Activated CD4-positive, alpha-beta memory T cell treated with anti-CD3 and anti-CD28 coated beads for 36 hours (primary cell): Measurements from ENCODE around the gene GSTM4. TPM values are rescaled to one million over a fixed set of nuclear protein-coding genes. Genes with fewer than 3 reads are reported as not detected.
"Not testable (repeated sequence)": the region's sequence is repeated elsewhere in the genome, so short reads cannot be mapped to it uniquely, and the experiment has no call there.

ENCODE experiments used
- CTCF ChIA-PET: fragments of 350-600 bp; sonication (Branson Sonifier 250); formaldehyde crosslinking; loops from one replicate; lab custom pipeline; 2021; ENCODE audit warnings: antibody characterized with exemption, inconsistent platforms; lab: Charles Lee
- POLR2A ChIA-PET: fragments of 350-600 bp; sonication (Branson Sonifier 250); formaldehyde crosslinking; loops from one replicate; lab custom pipeline; 2021; ENCODE audit warnings: antibody characterized with exemption; lab: Charles Lee
- DNase-seq: peaks from one replicate; pipeline ENCODE4 v3.0.0-alpha.2; 2020
- H3K27ac Mint-ChIP-seq: one replicate; pipeline ENCODE4 v1.8.0; 2021; ENCODE audit warnings: mixed read lengths
- H3K27me3 Mint-ChIP-seq: one replicate; pipeline ENCODE4 v1.8.0; 2021; ENCODE audit warnings: mixed read lengths
- H3K36me3 Mint-ChIP-seq: one replicate; pipeline ENCODE4 v1.8.0; 2021; ENCODE audit warnings: mixed read lengths
- H3K4me1 Mint-ChIP-seq: one replicate; pipeline ENCODE4 v1.8.0; 2021; ENCODE audit warnings: low read depth, mixed read lengths
- H3K4me3 Mint-ChIP-seq: one replicate; pipeline ENCODE4 v1.8.0; 2021; ENCODE audit warnings: mild to moderate bottlenecking, mixed read lengths
- H3K9me3 Mint-ChIP-seq: one replicate; pipeline ENCODE4 v1.8.0; 2021; ENCODE audit warnings: mixed read lengths
- intact Hi-C: fragments of 100-400 bp; cut with micrococcal nuclease; formaldehyde crosslinking; loops from one replicate; pipeline ENCODE4 v1.15.1; 2023
- total RNA-seq, 2 experiments: library from RNA; stranded (reverse); gene quantifications; one replicate each; pipeline ENCODE4 v1.2.3, GENCODE V29; 2021

GSTM4 gene
- total RNA-seq, 2 experiments from 2014 or later: 8.2 to 12.0 TPM

- H3K4me3 Mint-ChIP-seq, DNase-seq, POLR2A ChIA-PET, CTCF ChIA-PET, H3K9me3 Mint-ChIP-seq, H3K27ac Mint-ChIP-seq, intact Hi-C loops, H3K36me3 Mint-ChIP-seq, H3K4me1 Mint-ChIP-seq, H3K27me3 Mint-ChIP-seq: not testable (repeated sequence)
Measured at GRCh38 chr1:109694400-109694799, 38.5 kb downstream of the GSTM4 start.

- POLR2A ChIA-PET, DNase-seq: not testable (repeated sequence)
Measured at GRCh38 chr1:109695138-109695537, 39.2 kb downstream of the GSTM4 start.

GRCh38 chr1:109697066-109697465 lies 41.2 kb downstream of the GSTM4 start:
- Mint-ChIP-seq H3K27ac (no peak overlapping the region), H3K27me3 (no peaks in the 10 kb centered on the region), H3K4me1 (no peaks in the 10 kb centered on the region), H3K4me3 (no peak overlapping the region), H3K9me3 (no peaks in the 10 kb centered on the region), H3K36me3 (no peaks in the 10 kb centered on the region)
- ChIA-PET CTCF (no interaction called here), POLR2A (no interaction called here)
- intact Hi-C loops: no loop called here
- no peak for DNase-seq

More at GRCh38 chr1:109695138-109695537, 39.2 kb downstream of the GSTM4 start:
- H3K4me1 Mint-ChIP-seq, CTCF ChIA-PET, H3K27ac Mint-ChIP-seq, H3K27me3 Mint-ChIP-seq, H3K36me3 Mint-ChIP-seq, H3K4me3 Mint-ChIP-seq, H3K9me3 Mint-ChIP-seq, intact Hi-C loops: not testable (repeated sequence)

- POLR2A ChIA-PET, H3K9me3 Mint-ChIP-seq, H3K36me3 Mint-ChIP-seq, intact Hi-C loops, H3K27ac Mint-ChIP-seq, H3K4me3 Mint-ChIP-seq, H3K27me3 Mint-ChIP-seq, H3K4me1 Mint-ChIP-seq, CTCF ChIA-PET, DNase-seq: not testable (repeated sequence)
Measured at GRCh38 chr1:109697861-109698260, 42.0 kb downstream of the GSTM4 start.

GRCh38 chr1:109702940-109703339 lies 47.0 kb downstream of the GSTM4 start:
- H3K4me1 Mint-ChIP-seq, CTCF ChIA-PET, intact Hi-C loops, H3K4me3 Mint-ChIP-seq, H3K27me3 Mint-ChIP-seq, H3K27ac Mint-ChIP-seq, POLR2A ChIA-PET, DNase-seq, H3K36me3 Mint-ChIP-seq: not testable (repeated sequence)
- H3K9me3 Mint-ChIP-seq: peaks cover 12% of the 10 kb centered on the region

- ChIA-PET POLR2A (no interaction called here), CTCF (interaction anchor here (2.5 kb wide), 1 partner anchor 64 kb away, joined by 12 read pairs; no protein-coding TSS in a partner anchor)
- peaks cover 22% of the 10 kb centered on the region for H3K9me3 Mint-ChIP-seq
- peaks cover 4% of the 10 kb centered on the region for H3K36me3 Mint-ChIP-seq
- intact Hi-C loops: no loop called here
- H3K27me3 Mint-ChIP-seq: peaks cover 9% of the 10 kb centered on the region
- no peak overlapping the region for H3K27ac Mint-ChIP-seq
- H3K4me3 Mint-ChIP-seq: no peak overlapping the region
- DNase-seq: no peak
- H3K4me1 Mint-ChIP-seq: no peaks in the 10 kb centered on the region
Measured at GRCh38 chr1:109704173-109704572, 48.3 kb downstream of the GSTM4 start.

GRCh38 chr1:109705411-109705810 lies 49.5 kb downstream of the GSTM4 start:
- H3K27me3 Mint-ChIP-seq: peaks cover 9% of the 10 kb centered on the region
- no peak overlapping the region for H3K4me3 Mint-ChIP-seq
- CTCF ChIA-PET: interaction anchor here (1.4 to 2.5 kb wide), 2 partner anchors 65 to 278 kb away, joined by 3 to 12 read pairs; no protein-coding TSS in a partner anchor
- H3K4me1 Mint-ChIP-seq: no peaks in the 10 kb centered on the region
- no peak overlapping the region for H3K27ac Mint-ChIP-seq
- H3K36me3 Mint-ChIP-seq: peaks cover 4% of the 10 kb centered on the region
- intact Hi-C loops: no loop called here
- POLR2A ChIA-PET: no interaction called here
- peaks cover 27% of the 10 kb centered on the region for H3K9me3 Mint-ChIP-seq
- DNase-seq: no peak

GRCh38 chr1:109708949-109709348 lies 53.0 kb downstream of the GSTM4 start:
- POLR2A ChIA-PET, H3K4me3 Mint-ChIP-seq, CTCF ChIA-PET, H3K4me1 Mint-ChIP-seq, H3K36me3 Mint-ChIP-seq, DNase-seq, intact Hi-C loops, H3K27ac Mint-ChIP-seq: not testable (repeated sequence)
- Mint-ChIP-seq H3K27me3 (peaks cover 14% of the 10 kb centered on the region), H3K9me3 (peaks cover 22% of the 10 kb centered on the region)

GRCh38 chr1:109709822-109710221 lies 53.9 kb downstream of the GSTM4 start:
- H3K4me1 Mint-ChIP-seq, intact Hi-C loops, H3K27ac Mint-ChIP-seq, H3K36me3 Mint-ChIP-seq, POLR2A ChIA-PET, H3K4me3 Mint-ChIP-seq, DNase-seq, CTCF ChIA-PET: not testable (repeated sequence)
- Mint-ChIP-seq H3K27me3 (peaks cover 12% of the 10 kb centered on the region), H3K9me3 (peaks cover 15% of the 10 kb centered on the region)

Other genes starting within 250 kb of the GSTM4 start
- gene PSMA5, start 229.7 kb upstream of the GSTM4 start, total RNA-seq: 100 to 1,000 TPM; 217 to 218 TPM
- not detected for gene SYPL2, start 189.6 kb upstream of the GSTM4 start, total RNA-seq
- 10 to 100 TPM; 10.7 to 11.1 TPM for gene ATXN7L2, start 172.2 kb upstream of the GSTM4 start, total RNA-seq
- gene CYB561D1, start 162.0 kb upstream of the GSTM4 start, total RNA-seq: 1 to 10 TPM; 6.6 to 8.7 TPM
- gene AMIGO1, start 146.4 kb upstream of the GSTM4 start, total RNA-seq: 1 to 10 TPM; 1.8 to 2.2 TPM
- gene GPR61, start 116.2 kb upstream of the GSTM4 start, total RNA-seq: under 1 TPM in 1 of 2 experiments, not detected in 1; 0.15 TPM
- gene GNAI3, start 107.5 kb upstream of the GSTM4 start, total RNA-seq: 1 to 10 TPM; 9.2 to 9.9 TPM
- under 1 TPM; 0.29 to 0.31 TPM for gene GNAT2, start 36.5 kb upstream of the GSTM4 start, total RNA-seq
- 10 to 100 TPM; 79.1 to 93.3 TPM for gene AMPD2, start 36.3 kb upstream of the GSTM4 start, total RNA-seq
- 10 to 100 TPM in 1 of 2 experiments, 1 to 10 TPM in 1; 8.2 to 11.9 TPM for gene GSTM2, start 12.0 kb downstream of the GSTM4 start, total RNA-seq
- gene GSTM1, start 31.7 kb downstream of the GSTM4 start, total RNA-seq: under 1 TPM in 1 of 2 experiments, not detected in 1; 0.22 TPM
- not detected for gene GSTM5, start 56.2 kb downstream of the GSTM4 start, total RNA-seq
- 1 to 10 TPM; 1.6 to 2.1 TPM for gene GSTM3, start 84.9 kb downstream of the GSTM4 start, total RNA-seq
- gene EPS8L3, start 107.8 kb downstream of the GSTM4 start, total RNA-seq: not detected